Dermis blood vessel endothelial cell (primary cell): ENCODE data around the gene KCNV2. TPM values are rescaled to one million over a fixed set of nuclear protein-coding genes. Genes with fewer than 3 reads are reported as not detected.

Experiments
- DNase-seq: peaks from one replicate; pipeline ENCODE4 v3.0.0; 2010
- total RNA-seq: library from RNA; depleted of rRNA; stranded (reverse); fragments of >200 nt; gene quantifications from 2 replicates; pipeline ENCODE4 v1.2.3, GENCODE V29; 2014

The KCNV2 gene
- total RNA-seq, 1 donor from 2014 or later = not detected

- no peak for DNase-seq
These were observed 44.1 kb downstream of the KCNV2 start for GRCh38 chr9:2761424-2761823.

GRCh38 chr9:2764353-2764752, 47.0 kb downstream of the KCNV2 start:
- no peak for DNase-seq

GRCh38 chr9:2765250-2765880, 48.1 kb downstream of the KCNV2 start:
- DNase-seq = peak; percentile 42

- no peak for DNase-seq
These were observed 50.7 kb downstream of the KCNV2 start for GRCh38 chr9:2767800-2768677.

GRCh38 chr9:2771087-2771486, 53.8 kb downstream of the KCNV2 start:
- no peak for DNase-seq

- DNase-seq = no peak
These were observed 54.4 kb downstream of the KCNV2 start for GRCh38 chr9:2771661-2772060.

GRCh38 chr9:2777454-2777853, 60.1 kb downstream of the KCNV2 start:
- no peak for DNase-seq

- no peak for DNase-seq
These were observed 61.5 kb downstream of the KCNV2 start for GRCh38 chr9:2778816-2779215.

Other genes starting within 250 kb of the KCNV2 start
- 11.1 and 21.1 TPM in 2 replicates for gene VLDLR, start 95.7 kb upstream of the KCNV2 start, total RNA-seq
- 41.7 and 53.7 TPM in 2 replicates for gene PUM3, start 126.6 kb downstream of the KCNV2 start, total RNA-seq